Endothelial cell of umbilical vein (primary cell): ENCODE data around the gene MT2A. TPM values are rescaled to one million over a fixed set of nuclear protein-coding genes. Genes with fewer than 3 reads are reported as not detected.

Experiments
- BruUV-seq: library from RNA; stranded (reverse); fragments of 400-500 nt; replicated peaks from 2 replicates; lab custom pipeline; 2021; lab: Mats Ljungman, UMichigan
- CTCF ChIA-PET: fragments of 300-600, 350-600 bp; sonication (Branson Sonifier 250); formaldehyde crosslinking; loops from one replicate; lab custom pipeline; 2021; ENCODE audit warnings: antibody characterized with exemption, inconsistent platforms; lab: Charles Lee
- POLR2A ChIA-PET: fragments of 300-600, 350-600 bp; sonication (Branson Sonifier 250); formaldehyde crosslinking; loops from one replicate; lab custom pipeline; 2021; ENCODE audit warnings: antibody characterized with exemption, inconsistent platforms; lab: Charles Lee
- DNase-seq: peaks from one replicate; pipeline ENCODE4 v3.0.0-alpha.2; 2011; ENCODE audit warnings: low read depth, low spot score
- FAIRE-seq: peaks from 2 replicates; lab custom pipeline; 2011; peaks lifted over from hg19 to GRCh38; lab: Jason Lieb, UNC
- H2AFZ ChIP-seq: 2 replicates; pipeline ENCODE4 v1.6.0; 2012; ENCODE audit warnings: low read depth, low read length, control low read depth, inconsistent platforms
- H3K27ac ChIP-seq: 2 replicates; pipeline ENCODE4 v1.5.1; 2011; ENCODE audit warnings: low read depth, mild to moderate bottlenecking, control low read depth, low read length, moderate library complexity; ENCODE audit not compliant: insufficient read depth
- H3K27me3 ChIP-seq, 2 experiments: 2 replicates each; pipeline versions ENCODE4 v1.6.0 to v1.6.1; 2011; ENCODE audit warnings: low read length in 2 of 2, mixed read lengths in 1 of 2; ENCODE audit not compliant: control insufficient read depth in 2 of 2, insufficient read depth in 2 of 2
- H3K36me3 ChIP-seq, 2 experiments: 2 replicates in 1 of 2; 3 replicates in 1 of 2; pipeline ENCODE4 v1.5.1; 2011; ENCODE audit warnings: low read length in 2 of 2, mild to moderate bottlenecking in 1 of 2, moderate library complexity in 1 of 2; ENCODE audit not compliant: control insufficient read depth in 2 of 2, insufficient read depth in 2 of 2; ENCODE audit errors: extremely low read depth in 1 of 2
- H3K4me1 ChIP-seq: 3 replicates; pipeline ENCODE4 v1.5.1; 2011; ENCODE audit warnings: mild to moderate bottlenecking, low read length; ENCODE audit not compliant: control insufficient read depth, insufficient read depth; ENCODE audit errors: extremely low read depth
- H3K4me2 ChIP-seq: 2 replicates; pipeline ENCODE4 v1.6.1; 2011; ENCODE audit warnings: low read length, control low read depth, mixed read lengths; ENCODE audit not compliant: insufficient read depth
- H3K4me3 ChIP-seq, 3 experiments: fragments of 200-600 bp in 1 of 3; sonication (generic), shearing (Covaris generic) in 1 of 3; replicated peaks in 1 of 3; 2 replicates each; pipeline ENCODE4 v1.5.1; 2011 to 2016; ENCODE audit warnings: control low read depth in 3 of 3, low read length in 3 of 3, mild to moderate bottlenecking in 2 of 3, inconsistent platforms in 1 of 3, low read depth in 1 of 3, moderate library complexity in 1 of 3; ENCODE audit not compliant: insufficient read depth in 1 of 3
- H3K79me2 ChIP-seq: 2 replicates; pipeline ENCODE4 v1.6.0; 2012; ENCODE audit warnings: low read length, inconsistent platforms; ENCODE audit not compliant: control insufficient read depth, insufficient read depth
- H3K9ac ChIP-seq: replicated peaks from 2 replicates; pipeline ENCODE3; 2011; ENCODE audit warnings: low read length, control low read depth; ENCODE audit not compliant: insufficient read depth; ENCODE audit errors: extremely low read depth
- H3K9me1 ChIP-seq: replicated peaks from 3 replicates; pipeline ENCODE4 v1.6.0; 2011; ENCODE audit warnings: mild to moderate bottlenecking, low read length; ENCODE audit not compliant: control insufficient read depth, insufficient read depth; ENCODE audit errors: extremely low read depth
- H3K9me3 ChIP-seq: replicated peaks from 2 replicates; pipeline ENCODE4 v1.5.1; 2012; ENCODE audit warnings: low read length, inconsistent platforms; ENCODE audit not compliant: control insufficient read depth, insufficient read depth
- H4K20me1 ChIP-seq: replicated peaks from 2 replicates; pipeline ENCODE3; 2011; ENCODE audit warnings: mild to moderate bottlenecking, low read length; ENCODE audit not compliant: control insufficient read depth, insufficient read depth; ENCODE audit errors: extremely low read depth
- EZH2 ChIP-seq: IDR thresholded peaks from 2 replicates; pipeline ENCODE4 v1.6.1; 2012; ENCODE audit warnings: borderline replicate concordance, low read depth, mild to moderate bottlenecking, moderate library complexity, low read length, inconsistent platforms; ENCODE audit not compliant: severe bottlenecking
- MYC ChIP-seq: IDR thresholded peaks from one replicate; pipeline ENCODE4 v1.6.1; 2011; ENCODE audit warnings: mild to moderate bottlenecking, low read depth, low read length
- POLR2AphosphoS5 ChIP-seq: IDR thresholded peaks from 2 replicates; pipeline ENCODE4 v1.6.1; 2012; ENCODE audit warnings: low read depth, mild to moderate bottlenecking, control low read depth, low read length, moderate library complexity; ENCODE audit not compliant: insufficient read depth
- dilution Hi-C: fragments of 300-500 bp; cut with MboI; formaldehyde crosslinking; loops from one replicate; pipeline ENCODE4 v1.15.0; 2019; ENCODE audit warnings: low sequenced_read_pairs; ENCODE audit not compliant: extremely low pct_ligation_motif_present
- intact Hi-C: fragments of 100-400 bp; cut with micrococcal nuclease; formaldehyde crosslinking; loops from one replicate; pipeline ENCODE4 v1.10.0; 2022
- polyA plus RNA-seq, 4 experiments: library from polyadenylated mRNA; depleted of rRNA in 3 of 4; stranded (reverse) in 3 of 4; unstranded in 1 of 4; fragments of >200 nt; gene quantifications; 2 replicates each; pipeline versions ENCODE4 v1.2.1 to v1.2.3, GENCODE V29; 2011 to 2012; ENCODE audit warnings: missing spikeins in 1 of 4
- total RNA-seq: library from RNA; stranded (reverse); gene quantifications from 2 replicates; pipeline ENCODE4 v1.2.3, GENCODE V29; 2021
- TF ChIP-seq, protein P1 (sequence below): IDR thresholded peaks from 2 replicates; pipeline ENCODE4 v1.6.1; 2011; ENCODE audit not compliant: insufficient read depth, insufficient read length

MT2A gene
- total and polyA plus RNA-seq, 2 donors (not counting 3 experiments of a cell fraction or from before 2014, with no cell fraction given), result 276 to 1,337 TPM

DNA sequence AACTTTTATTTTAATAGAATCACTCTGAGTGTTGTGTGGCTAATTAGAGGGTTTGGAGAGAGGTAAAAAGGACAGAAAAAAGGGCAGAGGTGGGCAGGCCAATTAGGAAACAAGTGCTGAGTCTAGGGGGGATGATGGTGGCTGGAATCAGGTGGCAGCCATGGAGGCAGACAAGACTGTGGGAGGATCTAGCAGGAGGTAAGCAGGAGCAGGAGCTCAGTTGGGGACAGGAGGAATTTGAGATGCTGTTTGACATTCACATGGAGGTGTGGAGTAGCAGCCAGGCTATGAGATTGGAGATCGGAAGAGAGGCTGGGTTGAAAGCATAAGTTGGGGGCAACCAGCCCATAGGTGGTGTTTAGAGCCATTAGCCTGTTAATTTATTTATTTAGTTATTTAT lies 47.3 kb upstream of the MT2A start:
- no peaks in the 10 kb centered on the region for H3K36me3 ChIP-seq
- dilution Hi-C loops (no loop called here), intact Hi-C loops (no loop called here)
- H3K27me3 ChIP-seq, result peaks cover 6 to 13% of the 10 kb centered on the region in 2 experiments
- ChIA-PET CTCF (interaction anchor here (1.0 to 3.3 kb wide), 6 partner anchors 10 to 141 kb away, joined by 3 to 12 read pairs (median 6); no protein-coding TSS in a partner anchor), POLR2A (no interaction called here)
- no peaks in the 10 kb centered on the region for H4K20me1 ChIP-seq
- H3K79me2 ChIP-seq, result no peaks in the 10 kb centered on the region
- H3K4me3 ChIP-seq, result no peak overlapping the region
- no peak overlapping the region for H3K4me2 ChIP-seq
- DNase-seq (no peak), FAIRE-seq (no peak)
- TF ChIP-seq EZH2 (no peak), MYC (no peak)
- H3K9ac ChIP-seq, result no peak overlapping the region
- H2AFZ ChIP-seq, result no peak overlapping the region
- no peaks in the 10 kb centered on the region for H3K4me1 ChIP-seq
- no peaks in the 10 kb centered on the region for H3K9me3 ChIP-seq
- BruUV-seq, result no TSS peak
- no peak overlapping the region for H3K27ac ChIP-seq
- H3K9me1 ChIP-seq, result no peaks in the 10 kb centered on the region

DNA sequence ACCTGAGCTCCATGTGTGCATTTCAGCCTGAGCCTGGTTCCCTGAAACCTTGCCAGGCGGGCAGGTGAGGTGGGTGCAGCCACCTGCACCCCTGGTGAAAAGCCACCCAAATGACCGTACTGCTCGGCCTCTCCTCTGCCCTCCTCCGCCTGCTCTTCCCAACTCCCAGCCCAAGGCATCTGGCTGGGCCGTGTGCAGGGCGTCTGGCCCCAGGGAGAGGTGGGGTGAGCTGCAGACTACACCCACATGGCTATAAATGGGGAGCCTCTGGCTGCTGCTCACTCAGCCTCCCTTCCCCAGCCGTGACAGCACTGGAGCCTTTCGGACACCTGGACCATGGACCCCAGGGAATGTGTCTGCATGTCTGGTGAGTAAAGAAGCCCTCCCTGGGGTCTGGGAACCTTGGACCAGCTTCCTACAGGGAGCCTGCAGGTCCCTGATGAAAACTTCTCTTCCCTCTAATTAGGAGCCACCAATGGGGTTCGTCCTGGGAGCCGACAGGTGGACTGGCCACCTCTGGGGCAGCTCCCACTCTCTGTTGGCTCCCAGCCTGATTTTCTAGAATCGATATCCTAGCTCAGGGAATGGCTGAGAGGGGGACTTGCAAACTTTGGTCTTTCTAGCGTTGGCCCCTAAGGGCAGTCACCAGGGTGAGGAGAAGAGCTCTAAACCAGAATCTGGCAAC lies 43.4 kb upstream of the MT2A start, which contains the start of gene MT4:
MT4 (plus strand) TSS at position 281 of the 685 bp plus-strand sequence; CDS start at position 337, 56 bp downstream.
- peaks cover 0 to 15% of the 10 kb centered on the region in 2 experiments for H3K27me3 ChIP-seq
- CTCF ChIA-PET, result interaction anchor here (0.6 to 1.8 kb wide), 6 partner anchors 8 to 71 kb away, joined by 3 to 7 read pairs (median 4); no protein-coding TSS in a partner anchor
- no peaks in the 10 kb centered on the region for H3K4me1 ChIP-seq
- no peak within 1 kb of the TSS for H3K4me3 ChIP-seq
- intact Hi-C loops (no loop called here), dilution Hi-C loops (no loop called here)
- no peaks in the 10 kb centered on the region for H3K9me1 ChIP-seq
- H3K27ac ChIP-seq, result no peak within 1 kb of the TSS
- no peak within 1 kb of the TSS for H2AFZ ChIP-seq
- no peak for FAIRE-seq
- no peaks in the 10 kb centered on the region for H3K79me2 ChIP-seq
- no peak within 1 kb of the TSS for H3K9ac ChIP-seq
- no peaks in the 10 kb centered on the region for H3K9me3 ChIP-seq
- H4K20me1 ChIP-seq, result no peaks in the 10 kb centered on the region
- no peaks in the 10 kb centered on the region for H3K36me3 ChIP-seq
- POLR2A ChIA-PET, result interaction anchor here (0.5 kb wide), 1 partner anchor 318 kb away, joined by 9 read pairs; no protein-coding TSS in a partner anchor
- H3K4me2 ChIP-seq, result no peak within 1 kb of the TSS
- no peak for DNase-seq
- no TSS peak for BruUV-seq
- TF ChIP-seq, protein P1, sequence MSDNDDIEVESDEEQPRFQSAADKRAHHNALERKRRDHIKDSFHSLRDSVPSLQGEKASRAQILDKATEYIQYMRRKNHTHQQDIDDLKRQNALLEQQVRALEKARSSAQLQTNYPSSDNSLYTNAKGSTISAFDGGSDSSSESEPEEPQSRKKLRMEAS, result no peak
- no peak for TF ChIP-seq POLR2AphosphoS5
